ENCODE results near the gene ASCL4.

DNA sequence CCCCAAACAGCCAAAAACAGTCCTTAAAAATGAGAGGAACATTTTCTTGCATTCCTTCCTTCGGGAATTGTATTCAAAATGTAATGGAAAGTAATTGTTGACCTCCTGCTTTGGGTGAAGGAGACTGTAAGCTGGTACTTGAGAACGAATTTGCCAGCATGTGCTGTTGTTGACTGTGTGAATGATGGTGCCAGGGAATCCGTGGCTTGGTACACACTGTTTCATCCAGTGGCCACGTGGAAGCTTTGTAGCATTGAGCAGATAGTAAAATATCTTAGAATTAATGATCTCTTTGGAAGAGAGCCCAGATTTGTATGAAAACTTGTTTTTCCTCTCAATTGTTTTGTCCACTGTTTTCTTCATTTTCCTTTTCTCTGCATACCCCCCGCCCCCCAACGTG lies 1.7 kb downstream of the ASCL4 start:
- TF ChIP-seq POLR2AphosphoS5 (IDR thresholded peaks at IDR 0.05): no peak
- TF ChIP-seq, protein P1, sequence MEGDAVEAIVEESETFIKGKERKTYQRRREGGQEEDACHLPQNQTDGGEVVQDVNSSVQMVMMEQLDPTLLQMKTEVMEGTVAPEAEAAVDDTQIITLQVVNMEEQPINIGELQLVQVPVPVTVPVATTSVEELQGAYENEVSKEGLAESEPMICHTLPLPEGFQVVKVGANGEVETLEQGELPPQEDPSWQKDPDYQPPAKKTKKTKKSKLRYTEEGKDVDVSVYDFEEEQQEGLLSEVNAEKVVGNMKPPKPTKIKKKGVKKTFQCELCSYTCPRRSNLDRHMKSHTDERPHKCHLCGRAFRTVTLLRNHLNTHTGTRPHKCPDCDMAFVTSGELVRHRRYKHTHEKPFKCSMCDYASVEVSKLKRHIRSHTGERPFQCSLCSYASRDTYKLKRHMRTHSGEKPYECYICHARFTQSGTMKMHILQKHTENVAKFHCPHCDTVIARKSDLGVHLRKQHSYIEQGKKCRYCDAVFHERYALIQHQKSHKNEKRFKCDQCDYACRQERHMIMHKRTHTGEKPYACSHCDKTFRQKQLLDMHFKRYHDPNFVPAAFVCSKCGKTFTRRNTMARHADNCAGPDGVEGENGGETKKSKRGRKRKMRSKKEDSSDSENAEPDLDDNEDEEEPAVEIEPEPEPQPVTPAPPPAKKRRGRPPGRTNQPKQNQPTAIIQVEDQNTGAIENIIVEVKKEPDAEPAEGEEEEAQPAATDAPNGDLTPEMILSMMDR (IDR thresholded peaks at IDR 0.05): no peak
- no peak for TF ChIP-seq POLR2A (IDR thresholded peaks at IDR 0.05)
